GM21576 (cell line): ENCODE data around the gene TSHZ2.

Experiments used
- ATAC-seq: cut with Tn5 transposase; IDR thresholded peaks from one replicate; pipeline ENCODE4 v1.9.1; 2021; ENCODE audit warnings: mild to moderate bottlenecking, moderate library complexity; ENCODE audit not compliant: unreplicated experiment

Gene TSHZ2

GRCh38 chr20:53274365-53274764, 302.2 kb downstream of the TSHZ2 start:
- ATAC-seq, result no peak

GRCh38 chr20:53274807-53275206, 302.6 kb downstream of the TSHZ2 start:
- ATAC-seq, result no peak

GRCh38 chr20:53276143-53276542, 304.0 kb downstream of the TSHZ2 start:
- ATAC-seq, result no peak

GRCh38 chr20:53278555-53278954, 306.4 kb downstream of the TSHZ2 start:
- no peak for ATAC-seq

- ATAC-seq, result no peak
Observed at GRCh38 chr20:53279735-53280134, 307.6 kb downstream of the TSHZ2 start.

GRCh38 chr20:53281557-53282117, 309.5 kb downstream of the TSHZ2 start:
- no peak for ATAC-seq

- ATAC-seq, result no peak
Observed at GRCh38 chr20:53282217-53282955, 310.2 kb downstream of the TSHZ2 start.

GRCh38 chr20:53283011-53283410, 310.9 kb downstream of the TSHZ2 start:
- ATAC-seq, result no peak

GRCh38 chr20:53283597-53283996, 311.4 kb downstream of the TSHZ2 start:
- no peak for ATAC-seq

GRCh38 chr20:53284256-53284655, 312.1 kb downstream of the TSHZ2 start:
- ATAC-seq, result no peak

GRCh38 chr20:53284696-53285095, 312.5 kb downstream of the TSHZ2 start:
- no peak for ATAC-seq

- ATAC-seq, result no peak
Observed at GRCh38 chr20:53287357-53288042, 315.3 kb downstream of the TSHZ2 start.

GRCh38 chr20:53291548-53291947, 319.4 kb downstream of the TSHZ2 start:
- ATAC-seq, result no peak

GRCh38 chr20:53292347-53292746, 320.2 kb downstream of the TSHZ2 start:
- no peak for ATAC-seq

- ATAC-seq, result no peak
Observed at GRCh38 chr20:53294804-53295203, 322.6 kb downstream of the TSHZ2 start.

- ATAC-seq, result no peak
Observed at GRCh38 chr20:53296025-53296424, 323.9 kb downstream of the TSHZ2 start.

- no peak for ATAC-seq
Observed at GRCh38 chr20:53296451-53297153, 324.4 kb downstream of the TSHZ2 start.

- ATAC-seq, result no peak
Observed at GRCh38 chr20:53297154-53297529, 325.0 kb downstream of the TSHZ2 start.

- ATAC-seq, result no peak
Observed at GRCh38 chr20:53298260-53298659, 326.1 kb downstream of the TSHZ2 start.

- no peak for ATAC-seq
Observed at GRCh38 chr20:53298911-53299310, 326.8 kb downstream of the TSHZ2 start.

- no peak for ATAC-seq
Observed at GRCh38 chr20:53299831-53300230, 327.7 kb downstream of the TSHZ2 start.

GRCh38 chr20:53301869-53302268, 329.7 kb downstream of the TSHZ2 start:
- ATAC-seq, result no peak
